Endodermal cell (in vitro differentiated cells): ENCODE data around the gene REV3L. TPM values are rescaled to one million over a fixed set of nuclear protein-coding genes. Genes with fewer than 3 reads are reported as not detected.

Experiments
- DNase-seq: peaks from one replicate; pipeline ENCODE4 v3.0.0-alpha.2; 2017
- H3K27ac ChIP-seq: 2 replicates; pipeline ENCODE4 v1.5.1; 2013; ENCODE audit warnings: mild to moderate bottlenecking, low read depth, low read length, moderate library complexity
- H3K27me3 ChIP-seq: 2 replicates; pipeline ENCODE4 v1.6.1; 2013; ENCODE audit warnings: mild to moderate bottlenecking, low read length, moderate library complexity; ENCODE audit not compliant: insufficient read depth, control insufficient read depth, poor library complexity, severe bottlenecking
- H3K36me3 ChIP-seq: 2 replicates; pipeline ENCODE4 v1.7.0; 2013; ENCODE audit warnings: mild to moderate bottlenecking, low read length, moderate library complexity; ENCODE audit not compliant: control insufficient read depth, insufficient read depth
- H3K4me1 ChIP-seq: one replicate; pipeline ENCODE4 v1.7.0; 2013; ENCODE audit warnings: low read length; ENCODE audit not compliant: control insufficient read depth, insufficient read depth
- H3K4me3 ChIP-seq: 2 replicates; pipeline ENCODE4 v1.5.1; 2013; ENCODE audit warnings: mild to moderate bottlenecking, low read length, moderate library complexity
- H3K9ac ChIP-seq: 2 replicates; pipeline ENCODE4 v1.6.1; 2013; ENCODE audit warnings: mild to moderate bottlenecking, low read length, moderate library complexity; ENCODE audit not compliant: poor library complexity, severe bottlenecking; ENCODE audit errors: extremely low read depth
- H3K9me3 ChIP-seq: 2 replicates; pipeline ENCODE4 v1.6.1; 2013; ENCODE audit warnings: mild to moderate bottlenecking, low read length, moderate library complexity; ENCODE audit not compliant: control insufficient read depth
- H3K27ac Mint-ChIP-seq: 2 replicates; pipeline ENCODE4 v1.8.0; 2020; ENCODE audit warnings: mixed read lengths
- H3K27me3 Mint-ChIP-seq: 2 replicates; pipeline ENCODE4 v1.8.0; 2021; ENCODE audit warnings: mild to moderate bottlenecking, mixed read lengths; ENCODE audit not compliant: insufficient read depth
- H3K36me3 Mint-ChIP-seq: 2 replicates; pipeline ENCODE4 v1.8.0; 2020; ENCODE audit warnings: low read depth, mixed read lengths
- H3K4me1 Mint-ChIP-seq: 2 replicates; pipeline ENCODE4 v1.8.0; 2020; ENCODE audit warnings: mixed read lengths
- H3K4me3 Mint-ChIP-seq: 2 replicates; pipeline ENCODE4 v1.8.0; 2020; ENCODE audit warnings: mild to moderate bottlenecking, moderate library complexity, mixed read lengths
- H3K9me3 Mint-ChIP-seq: 2 replicates; pipeline ENCODE4 v1.8.0; 2020; ENCODE audit warnings: mild to moderate bottlenecking, mixed read lengths
- CTCF ChIP-seq: fragments of 200-600 bp; sonication (generic); conservative IDR thresholded peaks from 2 replicates; pipeline ENCODE4 v1.5.0; 2021; ENCODE audit warnings: antibody characterized with exemption, mild to moderate bottlenecking
- WGBS, 2 experiments: methylation state at CpG; one replicate each; pipeline versions ENCODE4 v1.1.5 to v1.1.7; 2013; ENCODE audit warnings: missing lambda C conversion rate in 2 of 2, mixed read lengths in 1 of 2; ENCODE audit not compliant: insufficient coverage in 1 of 2, insufficient read length in 1 of 2; 5-methylcytosine and 5-hydroxymethylcytosine counted together
- total RNA-seq, 2 donors: library from RNA; stranded (reverse); fragmentation: NEBNext Ultra II Directional in 1 of 2; extraction: Animal tissue kit (Norgen Biotek cat#: 25700) in 1 of 2; gene quantifications; 2 replicates in 1 of 2; 3 replicates in 1 of 2; pipeline ENCODE4 v1.2.1, GENCODE V29; 2021

The REV3L gene
- total RNA-seq, 2 donors from 2014 or later = 19.2 to 28.1 TPM

DNA sequence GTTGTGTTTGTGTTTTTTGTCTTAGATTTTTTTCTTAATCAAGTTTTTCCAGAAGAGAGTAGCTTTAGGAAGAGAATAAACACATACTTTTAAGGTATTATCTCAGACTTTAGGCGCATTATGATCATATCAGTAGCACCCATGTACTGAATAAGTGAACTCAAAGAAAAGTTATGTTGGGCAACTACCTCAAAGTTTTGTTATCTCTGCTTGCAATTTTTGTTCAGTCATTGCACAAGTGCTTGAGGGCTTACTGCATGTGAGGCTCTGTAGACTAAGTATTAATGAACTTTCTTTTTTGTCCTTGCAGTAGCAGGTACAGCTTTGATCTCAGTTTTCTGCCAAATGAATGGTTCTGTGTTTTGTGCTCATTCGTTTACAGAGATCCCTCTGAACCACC is 206.7 kb downstream of the REV3L start:
- Mint-ChIP-seq H3K4me1 (no peaks in the 10 kb centered on the region), H3K36me3 (peaks cover 83% of the 10 kb centered on the region), H3K4me3 (no peak overlapping the region), H3K27ac (no peak overlapping the region), H3K9me3 (peaks cover 26% of the 10 kb centered on the region), H3K27me3 (no peaks in the 10 kb centered on the region)
- Histone ChIP-seq H3K27me3 (no peaks in the 10 kb centered on the region), H3K9ac (no peak overlapping the region), H3K4me1 (no peaks in the 10 kb centered on the region), H3K27ac (no peak overlapping the region), H3K36me3 (peaks cover 77% of the 10 kb centered on the region), H3K4me3 (no peak overlapping the region), H3K9me3 (peaks cover 50% of the 10 kb centered on the region)
- no peak for TF ChIP-seq CTCF
- WGBS, 2 experiments = 93 to 95% methylated on average over 2 of the region's 2 CpGs
- DNase-seq = no peak

GRCh38 chr6:111274593-111275217 is 208.3 kb downstream of the REV3L start:
- H3K27ac Mint-ChIP-seq = no peak overlapping the region
- no peak overlapping the region for H3K9ac ChIP-seq
- H3K4me1 ChIP-seq = no peaks in the 10 kb centered on the region
- H3K9me3 ChIP-seq = peaks cover 46% of the 10 kb centered on the region
- no peak overlapping the region for H3K4me3 ChIP-seq
- peaks cover 72% of the 10 kb centered on the region for H3K36me3 ChIP-seq
- no peaks in the 10 kb centered on the region for H3K27me3 Mint-ChIP-seq
- H3K9me3 Mint-ChIP-seq = peaks cover 22% of the 10 kb centered on the region
- no peak overlapping the region for H3K27ac ChIP-seq
- no peaks in the 10 kb centered on the region for H3K27me3 ChIP-seq
- DNase-seq = no peak
- H3K4me1 Mint-ChIP-seq = no peaks in the 10 kb centered on the region
- no peak for TF ChIP-seq CTCF
- peaks cover 75% of the 10 kb centered on the region for H3K36me3 Mint-ChIP-seq
- H3K4me3 Mint-ChIP-seq = no peak overlapping the region
- 90 to 92% methylated on average over 3 of the region's 3 CpGs for WGBS, 2 experiments

DNA sequence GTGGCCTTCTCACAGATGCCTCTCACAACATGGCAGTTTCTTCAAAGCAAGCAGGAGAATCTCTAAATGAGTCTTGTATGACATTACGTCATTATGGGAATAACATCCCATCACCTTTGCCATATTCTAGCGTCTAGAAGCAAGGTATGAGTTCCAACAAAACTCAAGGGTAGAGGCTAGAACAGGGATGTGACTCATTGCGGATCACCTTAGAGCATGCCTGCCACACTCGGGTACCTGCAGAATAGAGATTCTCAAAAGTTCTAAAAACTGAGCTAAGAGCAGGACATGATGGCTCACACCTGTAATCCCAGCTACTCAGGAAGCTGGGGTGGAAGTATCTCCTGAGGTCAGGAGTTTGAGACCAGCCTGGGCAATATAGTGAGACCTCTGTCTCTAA is 212.9 kb downstream of the REV3L start:
- DNase-seq = no peak
- Mint-ChIP-seq H3K4me1 (no peaks in the 10 kb centered on the region), H3K4me3 (no peak overlapping the region), H3K27me3 (no peaks in the 10 kb centered on the region), H3K36me3 (peaks cover 67% of the 10 kb centered on the region), H3K27ac (no peak overlapping the region), H3K9me3 (peaks cover 18% of the 10 kb centered on the region)
- no peak overlapping the region for H3K9ac ChIP-seq
- no peaks in the 10 kb centered on the region for H3K27me3 ChIP-seq
- H3K4me1 ChIP-seq = no peaks in the 10 kb centered on the region
- H3K27ac ChIP-seq = no peak overlapping the region
- peaks cover 72% of the 10 kb centered on the region for H3K36me3 ChIP-seq
- H3K9me3 ChIP-seq = peaks cover 29% of the 10 kb centered on the region
- TF ChIP-seq CTCF = no peak
- no peak overlapping the region for H3K4me3 ChIP-seq
- 92 to 97% methylated on average over 4 of the region's 4 CpGs for WGBS, 2 experiments
